PFSK-1 (cell line): ENCODE data around the gene ALPI.

Experiments used
- POLR2AphosphoS5 ChIP-seq: IDR thresholded peaks from 2 replicates; pipeline ENCODE4 v1.6.1; 2012; ENCODE audit warnings: low read depth, mild to moderate bottlenecking, control low read depth, low read length, moderate library complexity
- REST ChIP-seq, 2 experiments: IDR thresholded peaks; 2 replicates each; pipeline versions ENCODE4 v1.6.1 to v1.8.0; 2011 to 2012; ENCODE audit warnings: low read depth in 2 of 2, low read length in 2 of 2, control low read depth in 1 of 2, inconsistent platforms in 1 of 2, mild to moderate bottlenecking in 1 of 2, moderate library complexity in 1 of 2; ENCODE audit not compliant: insufficient read depth in 1 of 2
- TAF1 ChIP-seq: IDR thresholded peaks from 2 replicates; pipeline ENCODE4 v1.6.1; 2012; ENCODE audit warnings: low read length, control low read depth, borderline replicate concordance; ENCODE audit not compliant: insufficient read depth

DNA sequence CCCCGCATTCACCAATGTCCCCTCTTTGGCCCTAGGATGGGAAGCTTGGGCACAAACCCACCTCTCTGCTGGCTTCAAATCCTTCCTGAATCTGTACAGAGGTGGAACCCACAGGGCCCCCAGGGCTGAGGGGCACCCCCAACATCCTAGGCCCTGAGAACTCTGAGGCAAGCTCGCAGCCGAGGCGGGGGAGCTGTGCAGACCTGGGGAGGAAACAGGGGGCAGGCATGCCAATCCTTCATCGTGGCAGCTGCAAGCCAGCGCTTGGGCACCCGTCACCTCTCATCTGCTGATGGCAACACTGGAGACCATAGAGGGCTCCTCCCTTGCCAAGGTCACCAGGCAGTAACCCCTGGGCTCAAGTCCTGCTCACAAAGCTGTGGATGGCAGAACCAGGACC is 20.8 kb downstream of the ALPI start:
- TF ChIP-seq POLR2AphosphoS5 (no peak), TAF1 (no peak), REST (IDR thresholded peaks at IDR 0.05; ENCODE audit: insufficient read depth in 1 of 2, low read depth in 2 of 2, low read length in 2 of 2) (no peak)
